Left hindlimb (tissue), 1 donor: ENCODE measurements around the gene HELZ.

Source experiments
- DNase-seq: peaks from one replicate; pipeline ENCODE4 v3.0.0-alpha.2; 2018

Gene HELZ

DNA sequence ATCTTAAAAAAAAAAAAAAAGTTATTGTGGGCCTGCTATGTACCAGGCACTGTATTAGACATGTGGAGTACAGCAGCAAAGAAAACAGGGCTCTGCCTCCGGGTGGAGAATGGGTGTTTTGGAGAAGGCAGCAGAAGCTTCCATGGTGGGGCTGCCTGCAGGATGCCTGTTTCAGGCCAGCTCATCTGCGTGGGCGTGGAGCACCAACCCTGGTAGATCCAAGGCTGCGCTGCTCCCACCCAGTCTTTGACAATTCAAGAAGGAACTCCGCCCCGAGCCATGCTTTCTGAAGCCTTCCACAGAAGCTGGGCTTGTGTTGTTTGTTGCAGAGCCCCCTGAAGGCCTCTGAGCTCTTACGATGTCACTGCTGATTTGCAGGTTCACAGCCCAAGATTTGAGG is 223.8 kb downstream of the HELZ start:
- no peak for DNase-seq
